IMR-90 (cell line): ENCODE results near the gene ZNF365. TPM values are rescaled to one million over a fixed set of nuclear protein-coding genes. Genes with fewer than 3 reads are reported as not detected.

Source experiments
- ATAC-seq: fragments of 200-7000 bp; cut with Tn5 transposase; 2 replicates; pipeline ENCODE4 v1.9.1; 2020; ENCODE audit warnings: low read depth, mild to moderate bottlenecking, moderate library complexity
- BruUV-seq: library from RNA; stranded (reverse); fragments of 400-500 nt; replicated peaks from 2 replicates; lab custom pipeline; 2021; lab: Mats Ljungman, UMichigan
- CTCF ChIA-PET: fragments of 300-600 bp; formaldehyde crosslinking; extraction: SDS; loops from one replicate; lab custom pipeline; 2021; ENCODE audit warnings: antibody characterized with exemption; lab: Yijun Ruan, JAX
- POLR2A ChIA-PET: fragments of 300-600 bp; sonication (Branson Sonifier 250); formaldehyde crosslinking; loops from one replicate; lab custom pipeline; 2022; ENCODE audit warnings: antibody characterized with exemption; ENCODE audit not compliant: unreplicated experiment; lab: Charles Lee
- DNase-seq: peaks from one replicate; pipeline ENCODE4 v3.0.0; 2013
- H2AFZ ChIP-seq: replicated peaks from 2 replicates; pipeline ENCODE3; 2013; ENCODE audit warnings: low read length, mild to moderate bottlenecking; ENCODE audit not compliant: poor library complexity
- H2AK5ac ChIP-seq: 2 replicates; pipeline ENCODE4 v1.6.1; 2013; ENCODE audit warnings: low read depth, low read length, inconsistent platforms
- H2AK9ac ChIP-seq: replicated peaks from 2 replicates; pipeline ENCODE3; 2013; ENCODE audit warnings: mild to moderate bottlenecking, low read depth, low read length, moderate library complexity; ENCODE audit not compliant: poor library complexity
- H2BK120ac ChIP-seq: 2 replicates; pipeline ENCODE4 v1.6.1; 2013; ENCODE audit warnings: low read depth, low read length, inconsistent platforms
- H2BK15ac ChIP-seq: 3 replicates; pipeline ENCODE4 v1.6.1; 2013; ENCODE audit warnings: low read depth, low read length, inconsistent platforms
- H2BK20ac ChIP-seq: 2 replicates; pipeline ENCODE4 v1.6.1; 2013; ENCODE audit warnings: low read depth, mild to moderate bottlenecking, inconsistent platforms, low read length, moderate library complexity
- H2BK5ac ChIP-seq: 2 replicates; pipeline ENCODE4 v1.6.1; 2013; ENCODE audit warnings: mild to moderate bottlenecking, low read depth, low read length, inconsistent platforms; ENCODE audit not compliant: poor library complexity, severe bottlenecking
- H3K14ac ChIP-seq: replicated peaks from 2 replicates; pipeline ENCODE4 v1.6.1; 2013; ENCODE audit warnings: low read depth, low read length, inconsistent platforms
- H3K18ac ChIP-seq: 2 replicates; pipeline ENCODE4 v1.6.1; 2013; ENCODE audit warnings: low read depth, low read length, control low read depth
- H3K23ac ChIP-seq: 2 replicates; pipeline ENCODE4 v1.6.1; 2013; ENCODE audit warnings: low read depth, low read length, inconsistent platforms
- H3K27ac ChIP-seq: 2 replicates; pipeline ENCODE4 v1.5.1; 2013; ENCODE audit warnings: mild to moderate bottlenecking, control low read depth, low read length; ENCODE audit not compliant: insufficient read depth
- H3K27me3 ChIP-seq: 2 replicates; pipeline ENCODE4 v1.6.1; 2013; ENCODE audit warnings: low read length; ENCODE audit not compliant: control insufficient read depth, insufficient read depth
- H3K36me3 ChIP-seq: 2 replicates; pipeline ENCODE4 v1.6.1; 2013; ENCODE audit warnings: low read length, mixed read lengths; ENCODE audit not compliant: control insufficient read depth, insufficient read depth
- H3K4ac ChIP-seq: 2 replicates; pipeline ENCODE4 v1.6.1; 2013; ENCODE audit warnings: low read depth, low read length, inconsistent platforms
- H3K4me1 ChIP-seq: 2 replicates; pipeline ENCODE4 v1.6.1; 2013; ENCODE audit warnings: low read length, mixed read lengths; ENCODE audit not compliant: control insufficient read depth, insufficient read depth
- H3K4me2 ChIP-seq: 2 replicates; pipeline ENCODE4 v1.6.1; 2013; ENCODE audit warnings: low read depth, mild to moderate bottlenecking, control low read depth, low read length, moderate library complexity
- H3K4me3 ChIP-seq: 2 replicates; pipeline ENCODE4 v1.5.1; 2013; ENCODE audit warnings: low read depth, mild to moderate bottlenecking, control low read depth, low read length, moderate library complexity; ENCODE audit not compliant: insufficient read depth
- H3K56ac ChIP-seq: 2 replicates; pipeline ENCODE4 v1.6.1; 2013; ENCODE audit warnings: low read length, inconsistent platforms; ENCODE audit not compliant: insufficient read depth; ENCODE audit errors: extremely low read depth
- H3K79me1 ChIP-seq, 2 experiments: 2 replicates each; pipeline ENCODE4 v1.6.1; 2013; ENCODE audit warnings: low read length in 2 of 2, inconsistent platforms in 1 of 2, low read depth in 1 of 2
- H3K9ac ChIP-seq: 2 replicates; pipeline ENCODE4 v1.6.1; 2013; ENCODE audit warnings: low read depth, low read length, control low read depth
- H3K9me1 ChIP-seq: 2 replicates; pipeline ENCODE4 v1.6.1; 2013; ENCODE audit warnings: low read length, inconsistent platforms; ENCODE audit not compliant: insufficient read depth
- H3K9me3 ChIP-seq: 2 replicates; pipeline ENCODE4 v1.6.1; 2013; ENCODE audit warnings: low read length; ENCODE audit not compliant: control insufficient read depth, insufficient read depth
- H4K20me1 ChIP-seq: 2 replicates; pipeline ENCODE4 v1.6.1; 2013; ENCODE audit warnings: low read length, inconsistent platforms; ENCODE audit not compliant: insufficient read depth
- H4K5ac ChIP-seq: 2 replicates; pipeline ENCODE4 v1.6.1; 2013; ENCODE audit warnings: mild to moderate bottlenecking, low read depth, low read length, control low read depth
- H4K8ac ChIP-seq, 2 experiments: 2 replicates each; pipeline ENCODE4 v1.6.1; 2013; ENCODE audit warnings: low read depth in 2 of 2, low read length in 2 of 2, control low read depth in 1 of 2, inconsistent platforms in 1 of 2
- H4K91ac ChIP-seq: 2 replicates; pipeline ENCODE4 v1.6.1; 2013; ENCODE audit warnings: low read depth, low read length, inconsistent platforms; ENCODE audit not compliant: insufficient read depth
- BHLHE40 ChIP-seq: fragments of 150-350 bp; IDR thresholded peaks from 2 replicates; pipeline ENCODE4 v1.6.1; 2016; ENCODE audit warnings: mild to moderate bottlenecking, low read depth, low read length
- CEBPB ChIP-seq: IDR thresholded peaks from 2 replicates; pipeline ENCODE4 v1.6.1; 2012; ENCODE audit warnings: low read depth, low read length, improper control_type of control experiment
- CHD1 ChIP-seq: IDR thresholded peaks from 2 replicates; pipeline ENCODE4 v1.6.1; 2012; ENCODE audit warnings: low read depth, low read length, improper control_type of control experiment
- CTCF ChIP-seq: conservative IDR thresholded peaks from 2 replicates; pipeline ENCODE4 v1.5.1; 2012; ENCODE audit warnings: mild to moderate bottlenecking, low read depth, low read length, improper control_type of control experiment
- ELK1 ChIP-seq: fragments of 150-350 bp; IDR thresholded peaks from 2 replicates; pipeline ENCODE4 v1.6.1; 2016; ENCODE audit warnings: low read depth, mild to moderate bottlenecking, low read length, moderate library complexity, borderline replicate concordance
- FOS ChIP-seq: fragments of 150-350 bp; IDR thresholded peaks from 2 replicates; pipeline ENCODE4 v1.6.1; 2016; ENCODE audit warnings: low read depth, low read length
- MAFK ChIP-seq: IDR thresholded peaks from 2 replicates; pipeline ENCODE4 v1.6.1; 2012; ENCODE audit warnings: low read depth, low read length, improper control_type of control experiment
- MAZ ChIP-seq: IDR thresholded peaks from 2 replicates; pipeline ENCODE4 v1.6.1; 2012; ENCODE audit warnings: low read depth, mild to moderate bottlenecking, low read length, improper control_type of control experiment, moderate library complexity, borderline replicate concordance
- MXI1 ChIP-seq: IDR thresholded peaks from 2 replicates; pipeline ENCODE4 v1.6.1; 2012; ENCODE audit warnings: low read depth, mild to moderate bottlenecking, low read length, moderate library complexity, borderline replicate concordance
- NFE2L2 ChIP-seq: fragments of 150-350 bp; IDR thresholded peaks from 2 replicates; pipeline ENCODE4 v1.6.1; 2016; ENCODE audit warnings: low read depth, mild to moderate bottlenecking, low read length
- POLR2A ChIP-seq: IDR thresholded peaks from 2 replicates; pipeline ENCODE4 v1.6.1; 2012; ENCODE audit warnings: mild to moderate bottlenecking, low read depth, low read length
- RAD21 ChIP-seq: IDR thresholded peaks from 2 replicates; pipeline ENCODE4 v1.6.1; 2012; ENCODE audit warnings: low read length, improper control_type of control experiment
- RCOR1 ChIP-seq: IDR thresholded peaks from 2 replicates; pipeline ENCODE4 v1.6.1; 2012; ENCODE audit warnings: mild to moderate bottlenecking, low read length, improper control_type of control experiment; ENCODE audit not compliant: insufficient replicate concordance
- RFX5 ChIP-seq: IDR thresholded peaks from 2 replicates; pipeline ENCODE4 v1.8.0; 2012; ENCODE audit warnings: low read depth, mild to moderate bottlenecking, low read length, moderate library complexity
- SMC3 ChIP-seq: fragments of 150-350 bp; IDR thresholded peaks from 2 replicates; pipeline ENCODE4 v1.6.1; 2016; ENCODE audit warnings: low read depth, mild to moderate bottlenecking, antibody characterized with exemption, low read length, moderate library complexity
- USF2 ChIP-seq: fragments of 150-350 bp; IDR thresholded peaks from 2 replicates; pipeline ENCODE4 v1.6.1; 2017; ENCODE audit warnings: mild to moderate bottlenecking, antibody characterized with exemption, low read length, low read depth
- WGBS, 2 experiments: methylation state at CpG; one replicate each; pipeline versions ENCODE4 v1.1.5 to v1.1.7; 2013; ENCODE audit warnings: missing lambda C conversion rate in 2 of 2; ENCODE audit not compliant: insufficient read length in 1 of 2; ENCODE audit errors: extremely low coverage in 2 of 2; 5-methylcytosine and 5-hydroxymethylcytosine counted together
- dilution Hi-C: fragments of 300-500 bp; cut with HindIII; formaldehyde crosslinking; loops from one replicate; pipeline ENCODE4 v1.14.3; 2018; ENCODE audit warnings: low sequenced_read_pairs; ENCODE audit not compliant: unreplicated experiment
- in situ Hi-C: fragments of 300-500 bp; cut with MboI; formaldehyde crosslinking; loops from 3 replicates; pipeline ENCODE4 v1.14.3; 2019; ENCODE audit warnings: low sequenced_read_pairs, inconsistent platforms, mixed read lengths
- intact Hi-C: fragments of 100-400 bp; cut with micrococcal nuclease; formaldehyde crosslinking; loops from 2 replicates; pipeline ENCODE4 v1.10.0; 2022
- polyA plus RNA-seq, 3 experiments: library from polyadenylated mRNA; depleted of rRNA; stranded (reverse); fragments of >200 nt; gene quantifications; 2 replicates each; pipeline ENCODE4 v1.2.3, GENCODE V29; 2012; ENCODE audit warnings: low replicate concordance in 1 of 3
- total RNA-seq: library from RNA; depleted of rRNA; stranded (reverse); fragments of >200 nt; gene quantifications from 2 replicates; pipeline ENCODE4 v1.2.3, GENCODE V29; 2012

Gene ZNF365
- total and polyA plus RNA-seq, 2 of the 4 experiments (the other 2 are of a cell fraction), result 1.2 to 3.2 TPM

GRCh38 chr10:62426086-62426485 is 51.9 kb downstream of the ZNF365 start:
- H3K9ac ChIP-seq, result no peak overlapping the region
- in situ Hi-C loops, result no loop called here
- no peak overlapping the region for H4K5ac ChIP-seq
- no peaks in the 10 kb centered on the region for H3K79me1 ChIP-seq
- H3K4ac ChIP-seq, result no peak overlapping the region
- H3K9me3 ChIP-seq, result no peaks in the 10 kb centered on the region
- intact Hi-C loops, result no loop called here
- H3K9me1 ChIP-seq, result no peaks in the 10 kb centered on the region
- DNase-seq, result peak; percentile 60
- no peak overlapping the region for H3K4me3 ChIP-seq
- TF ChIP-seq CEBPB (no peak), POLR2A (no peak), MXI1 (no peak), SMC3 (no peak), RCOR1 (no peak), RFX5 (no peak), RAD21 (no peak), BHLHE40 (no peak), FOS (no peak), MAFK (no peak), MAZ (no peak), ELK1 (no peak), CHD1 (no peak), USF2 (no peak), NFE2L2 (no peak), CTCF (no peak)
- no peaks in the 10 kb centered on the region for H4K20me1 ChIP-seq
- no peaks in the 10 kb centered on the region for H3K27me3 ChIP-seq
- ChIA-PET POLR2A (no interaction called here), CTCF (interaction anchor here (1.7 kb wide), 1 partner anchor 11 kb away, joined by 5 read pairs; no protein-coding TSS in a partner anchor)
- no peak overlapping the region for H4K8ac ChIP-seq
- no peak overlapping the region for H3K56ac ChIP-seq
- no peak overlapping the region; the same call in 1 of the 2 replicates for H3K14ac ChIP-seq
- H2BK15ac ChIP-seq, result no peak overlapping the region
- no peak overlapping the region for H3K4me2 ChIP-seq
- H2AK5ac ChIP-seq, result no peak overlapping the region
- no peak overlapping the region for H3K27ac ChIP-seq
- no peak overlapping the region for H3K18ac ChIP-seq
- H3K23ac ChIP-seq, result no peak overlapping the region
- BruUV-seq, result no TSS peak
- H3K4me1 ChIP-seq, result no peaks in the 10 kb centered on the region
- dilution Hi-C loops, result no loop called here
- no CpG with 5 or more reads among the region's 1 CpG for WGBS, 2 experiments
- H4K91ac ChIP-seq, result no peak overlapping the region
- H2BK120ac ChIP-seq, result no peak overlapping the region
- H2BK5ac ChIP-seq, result no peak overlapping the region
- no peaks in the 10 kb centered on the region for H3K36me3 ChIP-seq
- H2AFZ ChIP-seq, result no peak overlapping the region
- ATAC-seq, result no peak
- H2AK9ac ChIP-seq, result no peak overlapping the region
- no peak overlapping the region for H2BK20ac ChIP-seq
